ENCODE data around the gene CPTP.

Gene CPTP

DNA sequence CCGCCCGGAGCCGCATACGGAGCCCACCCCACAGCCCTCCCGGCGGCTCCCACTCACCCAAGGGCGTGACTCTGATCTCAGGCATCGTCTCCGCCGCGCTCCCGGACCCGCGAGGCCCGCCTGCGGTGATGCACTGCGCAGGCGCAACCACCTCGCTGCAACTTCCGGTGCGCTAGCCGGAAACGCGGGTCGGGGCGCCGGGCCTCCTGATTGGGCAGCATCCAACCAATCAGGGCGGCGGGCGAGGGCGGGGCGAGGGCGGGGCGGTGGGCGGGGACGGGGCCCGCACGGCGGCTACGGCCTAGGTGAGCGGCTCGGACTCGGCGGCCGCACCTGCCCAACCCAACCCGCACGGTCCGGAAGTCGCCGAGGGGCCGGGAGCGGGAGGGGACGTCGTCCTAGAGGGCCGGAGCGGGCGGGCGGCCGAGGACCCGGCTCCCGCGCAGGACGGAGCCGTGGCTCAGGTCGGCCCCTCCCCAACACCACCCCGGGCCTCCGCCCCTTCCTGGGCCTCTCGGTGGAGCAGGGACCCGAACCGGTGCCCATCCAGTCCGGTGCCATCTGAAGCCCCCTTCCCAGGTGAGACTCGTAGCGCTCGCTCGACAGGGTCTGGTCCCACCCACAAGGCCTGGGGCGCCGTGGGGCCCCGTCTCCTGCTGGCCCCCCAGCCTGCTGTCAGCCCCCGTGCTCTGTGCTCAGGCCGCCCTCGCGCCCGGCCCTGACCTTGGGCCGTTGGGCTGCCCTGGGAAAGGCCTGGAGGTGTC is at the start of gene CPTP, which contains the start of gene INTS11:
CPTP (plus strand) TSS at position 279 of the 764 bp plus-strand sequence. CDS start 2,109 bp downstream, outside the sequence.
INTS11 (minus strand) TSS at position 137 of the 764 bp plus-strand sequence; CDS start at position 85, 52 bp downstream.
- DNase-seq, result no peak

DNA sequence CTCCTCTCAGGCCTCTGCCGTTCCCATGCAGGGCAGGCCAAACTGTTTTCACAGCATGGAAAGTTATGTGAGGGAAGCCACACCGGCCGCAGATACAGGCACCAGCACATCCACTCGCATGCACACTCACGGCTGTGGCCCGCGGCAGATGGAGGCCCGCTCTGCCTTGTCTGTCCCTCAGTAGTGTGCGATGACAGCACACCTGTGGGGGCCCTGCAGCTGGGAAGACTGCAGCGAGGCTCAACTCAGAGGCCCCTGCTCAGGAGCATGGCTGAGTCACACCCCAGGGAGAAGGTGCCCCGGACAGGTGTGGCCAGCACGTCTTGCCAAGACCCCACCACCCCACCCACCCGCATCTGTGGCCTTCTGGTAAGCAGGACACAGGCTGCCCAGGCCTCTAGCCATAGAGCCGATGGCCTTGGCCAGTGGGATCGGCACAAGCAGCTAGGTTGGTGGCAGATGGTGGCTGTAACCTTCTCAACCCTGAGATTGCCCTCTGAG is 49.6 kb upstream of the CPTP start:
- DNase-seq, result no peak

DNA sequence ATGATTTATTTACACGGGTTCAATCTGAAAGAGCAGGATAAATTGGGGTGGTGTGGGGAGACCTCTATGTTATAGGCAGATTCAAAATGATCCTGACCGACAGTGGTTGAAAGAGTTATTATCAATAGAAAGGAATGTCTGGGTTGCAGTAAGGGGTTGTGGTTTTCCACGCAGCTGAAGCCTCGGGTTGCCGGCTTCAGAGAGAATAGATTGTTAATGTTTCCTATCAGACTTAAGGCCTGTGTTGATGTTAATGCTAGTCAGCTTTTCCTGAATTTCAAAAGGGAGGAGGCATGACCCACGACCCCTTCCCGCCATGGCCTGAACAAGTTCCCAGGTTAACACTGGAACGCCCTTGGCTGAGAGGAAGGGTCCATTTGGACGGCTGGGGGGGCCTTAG is 48.8 kb upstream of the CPTP start:
- DNase-seq, result no peak

DNA sequence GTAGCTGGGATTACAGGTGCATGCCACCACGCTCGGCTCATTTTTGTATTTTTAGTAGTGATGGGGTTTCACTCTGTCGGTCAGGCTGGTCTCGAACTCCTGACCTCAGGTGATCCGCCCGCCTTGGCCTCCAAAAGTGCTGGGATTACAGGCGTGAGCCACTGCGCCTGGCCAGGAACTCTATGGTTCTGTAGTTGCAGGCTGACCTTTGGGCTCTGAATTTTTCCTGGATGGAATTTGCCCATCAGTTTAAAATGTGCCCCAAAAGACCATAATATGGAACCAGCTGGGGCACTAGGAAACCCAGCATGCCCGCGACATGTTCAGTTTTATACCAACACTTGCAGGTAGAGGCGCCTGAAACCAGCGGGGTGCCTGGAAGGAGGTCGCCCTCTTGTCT is 46.0 kb upstream of the CPTP start:
- DNase-seq, result no peak

DNA sequence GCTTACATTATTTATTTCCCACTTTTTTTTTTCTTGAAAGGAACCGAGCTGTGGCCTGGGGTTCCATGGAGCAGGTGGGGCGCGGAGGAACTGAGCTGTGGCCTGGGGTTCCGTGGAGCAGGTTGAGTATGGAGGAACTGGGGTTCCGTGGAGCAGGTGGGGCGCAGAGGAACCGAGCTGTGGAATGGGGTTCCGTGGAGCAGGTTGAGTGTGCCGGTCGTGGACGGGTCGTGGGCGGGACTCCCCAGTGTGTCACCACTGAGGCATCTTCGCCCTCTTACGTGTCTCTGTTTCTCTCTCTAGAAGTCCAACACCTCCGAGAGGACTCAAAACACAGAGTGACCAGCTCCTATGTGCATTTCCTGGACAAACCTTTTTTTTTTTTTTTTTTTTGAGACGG is 45.6 kb upstream of the CPTP start:
- DNase-seq, result no peak

DNA sequence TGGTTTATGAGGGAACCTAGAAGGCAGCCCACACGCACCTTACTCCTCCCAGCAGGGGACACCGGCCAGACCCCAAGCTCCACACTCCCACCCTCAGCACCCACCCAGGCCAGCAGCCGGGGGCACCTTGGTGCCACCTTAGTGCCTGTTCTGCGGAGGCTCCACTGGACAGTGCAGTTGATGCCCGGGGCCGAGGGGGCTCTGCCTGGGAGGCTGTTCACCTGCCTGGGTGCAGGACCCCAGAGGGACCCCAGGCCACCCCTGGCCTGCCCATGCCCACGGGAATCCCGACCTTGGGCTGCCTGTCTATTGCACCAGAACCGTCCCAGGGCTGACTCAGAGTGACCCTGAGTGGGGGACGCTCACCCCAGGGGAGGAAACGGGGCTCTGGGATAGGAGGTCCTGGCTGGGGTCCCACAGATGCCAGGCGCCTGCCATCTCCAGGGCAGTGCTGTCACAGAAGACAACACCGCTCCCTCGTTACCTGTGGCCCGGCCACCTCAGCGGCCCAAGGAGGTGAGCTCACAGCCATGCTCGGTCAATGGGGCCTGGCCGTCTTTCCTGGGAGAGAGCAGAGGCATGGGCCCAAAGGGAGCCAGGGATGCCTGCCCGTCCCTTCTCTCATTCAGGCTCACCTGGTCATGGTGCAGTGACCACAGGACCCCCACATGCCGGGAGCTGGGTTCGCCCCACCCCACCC is 43.7 kb upstream of the CPTP start:
- no peak for DNase-seq

DNA sequence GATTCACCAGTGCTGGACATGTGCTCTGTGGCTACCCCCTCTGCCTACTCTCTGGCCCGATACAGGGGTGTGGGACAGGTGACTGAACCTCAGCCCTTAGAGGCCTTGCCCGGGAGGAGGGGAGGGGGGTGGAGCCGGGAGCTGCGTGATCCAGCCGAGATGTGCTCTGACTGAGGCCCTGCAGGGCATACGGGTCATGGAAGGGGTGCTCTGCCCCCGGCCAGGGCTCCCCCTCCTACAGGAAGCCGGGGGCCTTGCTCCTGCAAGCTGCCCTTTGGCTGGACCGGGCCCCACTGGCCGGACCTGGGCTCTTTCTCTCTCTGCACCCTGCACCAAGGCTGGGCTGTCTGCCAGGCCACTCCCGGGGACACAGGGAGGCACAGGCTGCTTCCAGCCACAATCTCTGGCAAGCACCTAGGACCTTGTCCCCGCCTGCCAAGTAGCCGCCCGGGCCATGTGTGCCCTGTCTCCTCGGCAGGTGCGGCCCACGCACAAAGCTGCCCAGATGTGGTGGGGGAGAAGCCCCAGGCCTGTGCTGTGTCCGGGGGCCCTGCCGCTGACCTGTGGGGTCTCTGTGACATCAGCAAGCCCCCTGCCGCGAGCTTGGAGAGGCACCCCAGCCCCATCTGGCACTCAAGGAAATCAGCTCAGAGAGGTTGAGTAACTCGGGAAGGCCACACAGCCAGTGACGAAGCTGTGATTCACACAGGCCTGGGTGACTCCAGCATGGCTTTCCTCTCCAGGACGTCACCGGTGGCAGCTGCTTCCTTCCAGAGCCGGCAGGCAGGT is 42.9 kb upstream of the CPTP start:
- no peak for DNase-seq

DNA sequence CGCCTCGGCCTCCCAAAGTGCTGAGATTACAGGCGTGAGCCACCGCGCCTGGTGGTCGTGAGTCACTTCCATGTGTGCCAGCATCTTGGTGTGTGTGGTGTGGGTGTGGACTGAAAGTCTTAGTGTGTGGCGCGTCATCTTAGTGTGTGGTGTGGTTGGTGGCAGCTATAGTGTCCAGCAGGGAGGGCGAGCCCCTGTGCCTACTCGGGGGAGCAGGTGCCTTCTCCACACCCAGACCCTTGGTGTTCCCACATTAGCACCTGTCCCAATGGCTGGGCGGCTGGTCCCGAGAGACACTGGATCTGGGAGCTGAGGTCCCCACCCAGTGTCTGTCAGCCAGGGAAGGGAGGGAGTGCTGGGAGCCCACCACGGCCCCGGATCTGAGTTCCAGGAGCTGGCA is 41.6 kb upstream of the CPTP start:
- DNase-seq, result no peak

DNA sequence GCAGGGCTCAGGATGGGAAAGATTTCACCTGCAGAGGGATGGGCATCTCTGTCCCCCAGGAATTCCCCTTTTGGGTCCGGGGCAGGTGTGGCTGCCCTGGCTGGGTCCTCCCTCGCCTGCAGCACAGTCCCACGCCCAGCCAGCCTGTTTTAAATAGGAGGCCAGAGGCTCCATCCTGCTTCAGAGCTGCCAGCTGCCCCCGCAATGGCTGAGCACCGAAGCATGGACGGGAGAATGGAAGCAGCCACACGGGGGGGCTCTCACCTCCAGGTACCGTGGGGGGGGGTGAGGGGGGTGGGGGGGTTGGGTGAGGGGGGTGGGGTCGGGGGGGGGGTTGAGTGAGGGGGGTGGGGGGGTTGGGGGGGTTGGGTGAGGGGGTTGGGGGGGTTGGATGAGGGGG is 40.8 kb upstream of the CPTP start:
- DNase-seq, result no peak

DNA sequence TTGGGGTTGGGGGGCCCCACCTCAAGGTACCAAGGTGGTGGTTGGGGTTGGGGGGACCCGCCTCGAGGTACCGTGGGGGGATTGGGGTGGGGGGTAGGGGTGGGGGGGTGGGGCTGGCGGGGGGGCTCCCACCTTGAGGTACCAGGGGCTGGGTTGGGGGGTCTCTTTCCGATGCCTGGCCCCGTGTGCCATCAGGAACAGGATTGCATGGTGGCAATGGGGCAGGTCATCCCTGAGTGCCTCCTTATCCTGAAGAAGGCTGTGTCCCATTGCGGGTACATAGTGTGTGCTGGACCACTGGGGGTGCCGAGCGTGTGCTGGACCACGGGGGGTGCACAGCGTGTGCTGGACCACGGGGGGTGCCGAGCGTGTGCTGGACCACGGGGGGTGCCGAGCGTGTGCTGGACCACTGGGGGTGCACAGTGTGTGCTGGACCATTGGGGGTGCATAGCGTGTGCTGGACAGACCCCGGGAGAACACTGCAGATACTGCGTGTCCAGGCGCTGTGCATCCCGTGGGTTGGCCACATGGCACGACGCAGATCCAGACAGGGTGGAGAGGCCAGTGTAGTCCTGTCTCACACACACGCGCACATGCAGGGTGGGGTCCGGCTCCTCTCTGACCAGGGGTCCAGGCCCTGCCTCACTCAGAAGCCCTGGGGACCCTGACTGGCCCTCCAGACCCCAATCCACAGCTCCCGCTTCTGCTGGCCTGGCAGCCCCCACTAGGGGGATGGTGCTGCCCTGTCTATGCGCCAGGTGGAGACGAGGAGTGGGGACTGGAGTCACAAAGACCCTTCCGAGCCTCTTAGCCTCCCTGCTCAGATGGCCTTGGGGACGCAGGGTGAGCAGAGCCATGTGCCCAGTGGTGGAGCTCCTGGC is 40.1 kb upstream of the CPTP start:
- DNase-seq, result no peak

DNA sequence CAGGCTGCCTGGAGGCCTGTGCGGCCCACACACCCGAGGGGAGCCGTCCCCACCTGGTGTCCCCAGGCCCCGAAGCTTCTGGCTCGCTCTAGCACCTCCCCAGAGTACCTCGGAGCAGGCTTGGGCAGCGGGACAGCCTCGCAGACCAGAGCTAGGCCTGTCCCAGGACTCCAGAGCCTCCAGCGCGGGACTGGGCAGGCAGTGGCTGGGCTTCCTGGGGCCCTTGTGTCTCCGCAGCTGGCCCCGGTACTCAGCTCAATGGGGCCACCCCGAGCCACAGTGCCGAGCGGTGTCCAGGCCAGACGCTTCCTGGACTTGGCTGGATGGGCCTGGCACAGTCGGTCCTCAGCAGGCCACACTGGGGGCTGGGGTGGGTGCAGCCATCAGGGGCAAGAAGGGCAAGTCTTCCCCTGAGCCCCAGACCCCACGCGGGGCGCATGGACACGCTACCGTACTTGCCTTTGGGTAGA is 39.5 kb upstream of the CPTP start:
- no peak for DNase-seq

DNA sequence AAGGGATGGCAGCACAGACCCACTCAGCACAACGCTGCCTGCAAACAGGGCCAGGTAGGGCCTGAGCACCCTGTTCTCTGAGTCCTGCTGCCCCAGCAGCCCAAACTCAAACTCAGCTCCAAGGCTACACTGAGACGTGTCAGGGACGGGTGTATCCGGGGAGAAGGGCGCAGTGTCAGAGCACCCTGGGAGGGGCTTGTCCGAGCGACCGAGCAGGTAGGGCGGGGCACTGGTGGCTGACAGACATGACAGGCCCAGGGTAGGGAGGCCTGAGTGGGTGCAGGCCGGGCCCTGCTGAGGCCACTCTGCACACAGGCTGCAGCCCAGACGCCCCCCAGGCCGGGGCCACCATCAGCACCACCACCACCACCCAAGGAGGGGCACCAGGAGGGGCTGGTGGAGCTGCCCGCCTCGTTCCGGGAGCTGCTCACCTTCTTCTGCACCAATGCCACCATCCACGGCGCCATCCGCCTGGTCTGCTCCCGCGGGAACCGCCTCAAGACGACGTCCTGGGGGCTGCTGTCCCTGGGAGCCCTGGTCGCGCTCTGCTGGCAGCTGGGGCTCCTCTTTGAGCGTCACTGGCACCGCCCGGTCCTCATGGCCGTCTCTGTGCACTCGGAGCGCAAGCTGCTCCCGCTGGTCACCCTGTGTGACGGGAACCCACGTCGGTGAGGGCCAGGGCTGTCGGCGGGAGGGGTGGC is 38.8 kb upstream of the CPTP start:
- DNase-seq, result no peak

DNA sequence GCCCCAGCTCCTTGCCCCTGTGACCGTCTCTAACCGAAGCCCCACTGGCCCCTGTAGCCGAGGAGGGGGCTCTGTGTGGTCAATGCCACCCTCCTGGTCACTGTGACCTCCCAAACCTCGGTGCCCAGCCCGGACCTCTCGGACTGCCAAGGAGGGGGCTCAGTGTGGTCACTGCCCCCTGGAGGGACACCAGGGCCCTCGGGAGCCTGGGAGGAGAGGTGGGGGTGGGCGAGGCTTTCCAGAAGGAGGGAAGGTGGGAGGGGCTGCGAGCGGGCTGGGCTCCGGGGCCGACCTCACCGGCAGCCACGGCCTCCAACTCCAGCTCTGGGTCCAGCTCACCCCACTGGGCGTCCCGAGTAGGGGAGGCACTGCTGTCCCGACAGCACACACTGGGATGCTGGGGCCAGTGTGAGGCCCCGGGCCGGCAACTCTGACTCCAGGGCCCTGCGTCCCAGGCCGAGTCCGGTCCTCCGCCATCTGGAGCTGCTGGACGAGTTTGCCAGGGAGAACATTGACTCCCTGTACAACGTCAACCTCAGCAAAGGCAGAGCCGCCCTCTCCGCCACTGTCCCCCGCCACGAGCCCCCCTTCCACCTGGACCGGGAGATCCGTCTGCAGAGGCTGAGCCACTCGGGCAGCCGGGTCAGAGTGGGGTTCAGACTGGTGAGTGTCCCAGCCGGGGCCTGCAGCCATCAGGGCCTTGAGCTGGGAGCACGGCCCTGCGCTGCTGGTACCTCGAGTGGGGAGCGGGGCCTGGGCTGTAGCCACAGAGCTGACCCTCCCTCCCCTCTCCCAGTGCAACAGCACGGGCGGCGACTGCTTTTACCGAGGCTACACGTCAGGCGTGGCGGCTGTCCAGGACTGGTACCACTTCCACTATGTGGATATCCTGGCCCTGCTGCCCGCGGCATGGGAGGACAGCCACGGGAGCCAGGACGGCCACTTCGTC is 38.0 kb upstream of the CPTP start:
- no peak for DNase-seq

DNA sequence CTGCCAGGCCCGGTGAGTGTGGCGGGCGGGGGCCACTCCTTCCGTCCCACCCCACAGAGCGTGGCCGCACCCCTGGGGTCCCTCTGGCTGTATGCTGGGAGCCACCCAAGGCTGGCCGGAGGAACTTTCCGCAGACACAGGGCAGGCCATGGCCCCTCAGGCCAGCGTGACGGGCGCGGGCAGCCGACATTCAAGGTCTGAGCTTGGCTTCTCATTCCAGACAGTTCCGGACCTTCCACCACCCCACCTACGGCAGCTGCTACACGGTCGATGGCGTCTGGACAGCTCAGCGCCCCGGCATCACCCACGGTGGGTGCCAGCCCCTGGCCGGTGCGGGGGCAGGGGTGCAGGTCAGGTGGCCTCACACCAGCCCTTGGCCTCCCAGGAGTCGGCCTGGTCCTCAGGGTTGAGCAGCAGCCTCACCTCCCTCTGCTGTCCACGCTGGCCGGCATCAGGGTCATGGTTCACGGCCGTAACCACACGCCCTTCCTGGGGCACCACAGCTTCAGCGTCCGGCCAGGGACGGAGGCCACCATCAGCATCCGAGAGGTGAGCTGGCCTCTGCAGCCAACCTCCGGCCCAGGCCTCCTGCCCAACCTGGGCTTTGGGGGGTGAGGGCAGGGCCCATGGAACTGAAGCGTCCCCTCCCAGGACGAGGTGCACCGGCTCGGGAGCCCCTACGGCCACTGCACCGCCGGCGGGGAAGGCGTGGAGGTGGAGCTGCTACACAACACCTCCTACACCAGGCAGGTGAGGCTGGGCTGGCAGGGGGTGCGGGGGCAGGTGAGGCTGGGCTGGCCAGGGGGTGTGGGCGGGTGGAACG is 37.1 kb upstream of the CPTP start:
- DNase-seq, result no peak

DNA sequence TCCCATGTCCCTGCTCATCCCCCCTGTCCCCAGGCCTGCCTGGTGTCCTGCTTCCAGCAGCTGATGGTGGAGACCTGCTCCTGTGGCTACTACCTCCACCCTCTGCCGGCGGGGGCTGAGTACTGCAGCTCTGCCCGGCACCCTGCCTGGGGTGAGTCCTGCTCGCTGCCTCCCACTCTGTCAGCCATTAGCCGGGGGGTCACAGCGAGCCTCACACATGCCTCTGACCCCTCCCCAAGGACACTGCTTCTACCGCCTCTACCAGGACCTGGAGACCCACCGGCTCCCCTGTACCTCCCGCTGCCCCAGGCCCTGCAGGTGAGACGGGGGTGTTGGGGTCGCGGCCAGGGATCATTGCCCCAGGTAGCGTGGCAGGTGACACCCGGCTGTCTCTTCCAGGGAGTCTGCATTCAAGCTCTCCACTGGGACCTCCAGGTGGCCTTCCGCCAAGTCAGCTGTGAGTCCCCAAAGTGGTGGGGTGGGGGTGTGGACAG is 34.3 kb upstream of the CPTP start:
- peak; percentile 9 for DNase-seq

DNA sequence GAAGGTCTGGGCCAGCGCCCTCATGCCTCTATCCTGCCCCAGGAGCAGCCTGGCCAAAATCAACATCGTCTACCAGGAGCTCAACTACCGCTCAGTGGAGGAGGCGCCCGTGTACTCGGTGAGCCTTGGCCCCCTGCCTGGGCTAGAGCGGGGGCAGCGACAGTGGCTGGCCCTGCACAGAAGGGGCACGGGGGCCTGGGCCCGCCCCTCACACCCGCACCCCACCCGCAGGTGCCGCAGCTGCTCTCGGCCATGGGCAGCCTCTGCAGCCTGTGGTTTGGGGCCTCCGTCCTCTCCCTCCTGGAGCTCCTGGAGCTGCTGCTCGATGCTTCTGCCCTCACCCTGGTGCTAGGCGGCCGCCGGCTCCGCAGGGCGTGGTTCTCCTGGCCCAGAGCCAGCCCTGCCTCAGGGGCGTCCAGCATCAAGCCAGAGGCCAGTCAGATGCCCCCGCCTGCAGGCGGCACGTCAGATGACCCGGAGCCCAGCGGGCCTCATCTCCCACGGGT is 33.5 kb upstream of the CPTP start:
- no peak for DNase-seq

DNA sequence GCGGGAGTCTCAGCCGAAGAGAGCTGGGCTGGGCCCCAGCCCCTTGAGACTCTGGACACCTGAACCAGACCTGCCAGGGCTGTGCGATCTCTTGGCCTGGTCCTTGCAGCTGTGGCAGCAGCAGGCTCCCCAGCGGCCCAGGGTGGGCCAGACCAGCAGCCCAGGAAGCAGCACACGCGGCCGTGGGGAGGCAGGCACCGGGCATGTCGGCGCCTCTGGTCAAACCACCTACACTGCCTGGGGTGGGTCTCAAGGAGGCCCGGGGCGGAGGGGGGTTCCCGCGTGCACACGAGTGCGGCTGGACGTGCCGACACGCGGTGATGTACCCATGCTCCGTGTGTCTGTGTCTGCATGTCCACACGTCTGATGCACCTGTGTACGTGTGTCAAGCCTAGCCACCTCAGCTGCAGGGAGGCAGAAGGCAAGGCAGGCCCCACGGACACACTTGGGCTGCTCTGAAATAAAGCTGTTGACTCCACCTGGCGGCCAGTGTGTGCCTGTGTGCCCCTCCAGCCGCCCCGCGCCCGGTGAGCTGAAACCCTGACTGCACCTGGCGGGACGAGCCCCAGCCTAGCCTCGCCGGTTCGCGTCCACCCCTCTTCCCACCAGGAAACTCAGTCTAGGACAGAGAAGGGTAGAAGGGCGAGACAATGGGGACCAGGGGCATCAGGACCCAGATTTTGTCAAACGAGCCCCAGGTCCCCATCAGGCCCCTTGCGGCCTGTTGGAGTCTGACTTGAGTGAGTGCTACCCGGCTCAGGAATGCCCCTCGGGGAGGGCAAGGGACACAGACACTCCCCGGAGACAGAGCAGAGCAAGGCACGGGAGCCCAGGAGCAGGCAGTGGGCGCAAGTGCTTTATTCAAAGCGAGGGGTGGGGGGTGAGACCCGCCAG is 32.8 kb upstream of the CPTP start:
- DNase-seq, result peak; percentile 68

DNA sequence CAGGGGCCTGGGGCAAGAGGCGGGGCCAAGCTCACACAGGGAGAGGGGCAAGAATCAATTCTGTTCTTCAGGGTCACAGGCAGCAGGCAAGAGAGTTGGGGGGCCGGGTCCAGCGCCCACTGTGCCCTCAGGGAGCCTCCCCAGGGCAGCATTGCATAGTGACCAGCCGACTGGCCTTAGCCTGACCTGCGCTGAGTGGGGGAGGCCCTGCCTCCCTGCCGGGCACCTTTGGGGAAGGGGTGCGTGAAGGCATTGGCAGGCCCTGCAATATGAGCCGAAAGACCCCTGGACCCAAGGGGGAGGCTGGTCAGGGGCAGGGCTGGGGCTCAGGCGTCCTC is 32.2 kb upstream of the CPTP start:
- no peak for DNase-seq
